Vagina (tissue), 2 donors: ENCODE data around the gene SLC7A8.

ENCODE experiments used
- POLR2A ChIP-seq, 2 donors: fragments of 450-650 bp; IDR thresholded peaks; one replicate each; pipeline ENCODE4 v1.6.1; 2017; ENCODE audit warnings: antibody characterized with exemption in 2 of 2, mild to moderate bottlenecking in 2 of 2, moderate library complexity in 2 of 2
- POLR2AphosphoS5 ChIP-seq, 2 donors: sonication (generic); formaldehyde crosslinking; IDR thresholded peaks; one replicate each; pipeline ENCODE4 v1.9.0; 2017; ENCODE audit warnings: antibody characterized with exemption in 2 of 2, mild to moderate bottlenecking in 2 of 2, low read depth in 1 of 2; ENCODE audit not compliant: insufficient read depth in 1 of 2
- TF ChIP-seq, protein P1 (sequence below), 3 experiments: fragments of 450-650 bp in 2 of 3; fragments of 200-600 bp in 1 of 3; sonication (generic) in 1 of 3; IDR thresholded peaks; one replicate each; pipeline ENCODE4 v1.5.1; 2017 to 2019; ENCODE audit warnings: antibody characterized with exemption in 3 of 3, mild to moderate bottlenecking in 2 of 3, moderate library complexity in 2 of 3

- TF ChIP-seq, protein P1, sequence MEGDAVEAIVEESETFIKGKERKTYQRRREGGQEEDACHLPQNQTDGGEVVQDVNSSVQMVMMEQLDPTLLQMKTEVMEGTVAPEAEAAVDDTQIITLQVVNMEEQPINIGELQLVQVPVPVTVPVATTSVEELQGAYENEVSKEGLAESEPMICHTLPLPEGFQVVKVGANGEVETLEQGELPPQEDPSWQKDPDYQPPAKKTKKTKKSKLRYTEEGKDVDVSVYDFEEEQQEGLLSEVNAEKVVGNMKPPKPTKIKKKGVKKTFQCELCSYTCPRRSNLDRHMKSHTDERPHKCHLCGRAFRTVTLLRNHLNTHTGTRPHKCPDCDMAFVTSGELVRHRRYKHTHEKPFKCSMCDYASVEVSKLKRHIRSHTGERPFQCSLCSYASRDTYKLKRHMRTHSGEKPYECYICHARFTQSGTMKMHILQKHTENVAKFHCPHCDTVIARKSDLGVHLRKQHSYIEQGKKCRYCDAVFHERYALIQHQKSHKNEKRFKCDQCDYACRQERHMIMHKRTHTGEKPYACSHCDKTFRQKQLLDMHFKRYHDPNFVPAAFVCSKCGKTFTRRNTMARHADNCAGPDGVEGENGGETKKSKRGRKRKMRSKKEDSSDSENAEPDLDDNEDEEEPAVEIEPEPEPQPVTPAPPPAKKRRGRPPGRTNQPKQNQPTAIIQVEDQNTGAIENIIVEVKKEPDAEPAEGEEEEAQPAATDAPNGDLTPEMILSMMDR (IDR thresholded peaks at IDR 0.05), result no peak
- TF ChIP-seq POLR2A (IDR thresholded peaks at IDR 0.05), result no peak
- no peak for TF ChIP-seq POLR2AphosphoS5 (IDR thresholded peaks at IDR 0.05; ENCODE audit: insufficient read depth in 1 of 2, low read depth in 1 of 2)
These were observed 46.8 kb downstream of the SLC7A8 start for GRCh38 chr14:23136566-23137133.
